Endometrial microvascular endothelial cells (primary cell): ENCODE data around the gene EDNRA. TPM values are rescaled to one million over a fixed set of nuclear protein-coding genes. Genes with fewer than 3 reads are reported as not detected.

ENCODE experiments used
- in situ Hi-C: cut with HindIII; loops from 2 replicates; pipeline ENCODE4 v1.10.0; 2017; ENCODE audit warnings: low sequenced_read_pairs, low pct_unique_long_range_greater_than_20kb; ENCODE audit errors: inconsistent ontology term
- total RNA-seq: library from RNA; depleted of rRNA; stranded (reverse); fragments of >200 nt; gene quantifications from one replicate; pipeline ENCODE4 v1.2.3, GENCODE V29; 2015; ENCODE audit errors: inconsistent ontology term

The EDNRA gene
- total RNA-seq, 1 donor from 2014 or later: 3.3 TPM

DNA sequence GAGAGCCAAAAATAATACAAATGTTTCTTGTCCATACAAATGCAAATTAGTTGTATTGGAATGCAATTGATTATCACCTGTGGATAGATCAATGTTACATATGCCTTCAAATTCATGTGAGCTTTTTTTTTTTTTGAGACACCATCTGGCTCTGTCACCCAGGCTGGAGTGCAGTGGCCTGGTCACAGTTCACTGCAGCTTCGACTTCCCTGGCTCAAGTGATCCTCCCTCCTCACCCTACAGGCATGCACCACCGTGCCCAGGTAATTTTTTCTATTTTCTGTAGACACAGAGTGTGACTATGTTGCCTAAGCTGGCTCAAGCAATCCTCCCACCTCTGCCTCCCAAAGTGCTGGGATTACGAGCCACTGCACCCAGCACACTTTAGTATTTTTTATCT, 97.7 kb downstream of the EDNRA start:
- in situ Hi-C loops: no loop called here

GRCh38 chr4:147580396-147580795, 99.5 kb downstream of the EDNRA start:
- in situ Hi-C loops: no loop called here

GRCh38 chr4:147581606-147582350, 100.9 kb downstream of the EDNRA start:
- in situ Hi-C loops: no loop called here

- in situ Hi-C loops: no loop called here
Observed at GRCh38 chr4:147582386-147583060, 101.6 kb downstream of the EDNRA start.

GRCh38 chr4:147583876-147584275, 103.0 kb downstream of the EDNRA start:
- in situ Hi-C loops: no loop called here

DNA sequence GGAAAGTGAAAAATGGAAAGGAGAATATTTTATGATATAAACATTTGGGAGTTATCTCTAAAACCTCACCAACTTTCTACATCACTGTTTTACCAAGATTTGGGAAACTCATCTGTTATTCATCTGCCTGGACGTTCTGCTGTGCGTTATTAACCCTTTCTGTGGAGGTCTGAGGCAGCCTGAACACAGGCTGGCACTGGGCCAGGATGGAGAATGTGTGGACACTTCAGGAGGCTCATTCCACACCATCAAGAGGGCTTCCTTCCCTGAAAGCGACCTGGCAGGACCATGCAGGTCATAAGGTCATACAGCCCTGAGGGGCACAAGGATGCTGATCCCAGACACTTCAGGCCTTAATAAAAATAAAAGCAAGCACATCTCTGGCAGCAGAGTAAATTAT, 105.1 kb downstream of the EDNRA start:
- in situ Hi-C loops: no loop called here

- in situ Hi-C loops: no loop called here
Observed at GRCh38 chr4:147586637-147587036, 105.7 kb downstream of the EDNRA start.

DNA sequence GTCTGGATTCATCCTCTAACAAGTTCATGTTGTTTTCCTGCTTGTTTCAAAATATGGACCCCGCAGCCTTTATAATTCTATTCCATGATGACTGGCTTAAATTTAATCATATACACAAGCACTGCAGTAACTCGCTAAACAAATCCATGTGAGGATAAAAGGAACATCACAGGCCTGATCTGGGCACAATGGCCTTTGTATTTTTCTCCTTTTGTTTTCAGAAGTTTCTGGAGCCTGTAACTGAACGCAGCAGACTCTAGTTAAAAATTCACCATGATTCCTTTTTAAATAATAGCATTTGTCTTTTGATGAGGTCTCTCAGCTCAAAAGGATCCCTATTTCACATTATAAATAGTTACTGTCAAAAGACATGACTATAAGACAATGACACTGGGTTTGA, 106.1 kb downstream of the EDNRA start:
- in situ Hi-C loops: no loop called here

DNA sequence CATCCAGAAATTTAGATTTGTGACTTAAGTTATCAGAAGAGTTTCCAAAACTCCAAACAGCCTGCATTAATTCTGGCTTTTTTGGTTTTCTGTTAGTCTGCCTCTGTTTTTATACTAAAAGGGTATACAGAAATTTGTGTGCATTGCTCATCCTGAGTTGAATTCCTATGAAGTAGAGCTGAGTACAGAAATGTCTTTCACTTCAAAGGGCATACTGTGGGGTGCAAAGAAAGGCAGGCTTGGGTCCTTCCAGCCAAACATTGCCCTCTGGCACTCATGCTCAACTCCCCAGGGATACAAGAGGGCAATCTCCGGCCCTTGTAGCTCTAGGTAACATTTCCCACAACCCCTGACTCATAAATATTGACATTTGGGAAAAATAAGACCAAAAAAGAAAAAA, 108.7 kb downstream of the EDNRA start:
- in situ Hi-C loops: no loop called here

GRCh38 chr4:147590249-147590920, 109.5 kb downstream of the EDNRA start:
- in situ Hi-C loops: no loop called here

- in situ Hi-C loops: no loop called here
Observed at GRCh38 chr4:147591106-147591505, 110.2 kb downstream of the EDNRA start.

GRCh38 chr4:147594107-147594506, 113.2 kb downstream of the EDNRA start:
- in situ Hi-C loops: no loop called here

Other genes starting within 250 kb of the EDNRA start
- 37.3 TPM for gene TMEM184C, start 136.3 kb downstream of the EDNRA start, total RNA-seq
- 7.5 TPM for gene PRMT9, start 203.1 kb downstream of the EDNRA start, total RNA-seq